IMR-90 (cell line): ENCODE data around the gene C1orf159.

ENCODE experiments used
- CHD1 ChIP-seq: IDR thresholded peaks from 2 replicates; pipeline ENCODE4 v1.6.1; 2012; ENCODE audit warnings: low read depth, low read length, improper control_type of control experiment
- CTCF ChIP-seq: conservative IDR thresholded peaks from 2 replicates; pipeline ENCODE4 v1.5.1; 2012; ENCODE audit warnings: mild to moderate bottlenecking, low read depth, low read length, improper control_type of control experiment
- ELK1 ChIP-seq: fragments of 150-350 bp; IDR thresholded peaks from 2 replicates; pipeline ENCODE4 v1.6.1; 2016; ENCODE audit warnings: low read depth, mild to moderate bottlenecking, low read length, moderate library complexity, borderline replicate concordance
- MAFK ChIP-seq: IDR thresholded peaks from 2 replicates; pipeline ENCODE4 v1.6.1; 2012; ENCODE audit warnings: low read depth, low read length, improper control_type of control experiment
- POLR2A ChIP-seq: IDR thresholded peaks from 2 replicates; pipeline ENCODE4 v1.6.1; 2012; ENCODE audit warnings: mild to moderate bottlenecking, low read depth, low read length
- RAD21 ChIP-seq: IDR thresholded peaks from 2 replicates; pipeline ENCODE4 v1.6.1; 2012; ENCODE audit warnings: low read length, improper control_type of control experiment
- RCOR1 ChIP-seq: IDR thresholded peaks from 2 replicates; pipeline ENCODE4 v1.6.1; 2012; ENCODE audit warnings: mild to moderate bottlenecking, low read length, improper control_type of control experiment; ENCODE audit not compliant: insufficient replicate concordance
- RFX5 ChIP-seq: IDR thresholded peaks from 2 replicates; pipeline ENCODE4 v1.8.0; 2012; ENCODE audit warnings: low read depth, mild to moderate bottlenecking, low read length, moderate library complexity
- SMC3 ChIP-seq: fragments of 150-350 bp; IDR thresholded peaks from 2 replicates; pipeline ENCODE4 v1.6.1; 2016; ENCODE audit warnings: low read depth, mild to moderate bottlenecking, antibody characterized with exemption, low read length, moderate library complexity

- TF ChIP-seq CTCF (no peak), POLR2A (no peak), ELK1 (no peak), RAD21 (no peak), RFX5 (no peak), MAFK (no peak), SMC3 (no peak), RCOR1 (no peak), CHD1 (no peak)
Observed at GRCh38 chr1:1162597-1163537, 47.0 kb upstream of the C1orf159 start.
